ENCODE results near the gene CACNA1H. TPM values are rescaled to one million over a fixed set of nuclear protein-coding genes. Genes with fewer than 3 reads are reported as not detected.

The CACNA1H gene
- total RNA-seq, 1 experiment from 2014 or later = 31.1 TPM

GRCh38 chr16:1213796-1214372 lies 61.0 kb downstream of the CACNA1H start:
- TF ChIP-seq TCF7L2 (IDR thresholded peaks at IDR 0.05; ENCODE audit: low read depth, low read length) = no peak
- TF ChIP-seq CTCF (IDR thresholded peaks at IDR 0.05) = no peak
- no peak for TF ChIP-seq SIN3A (IDR thresholded peaks at IDR 0.05; ENCODE audit: borderline replicate concordance, insufficient read depth, low read depth, low read length)
- TF ChIP-seq POLR2AphosphoS5 (IDR thresholded peaks at IDR 0.05; ENCODE audit: low read depth, low read length) = no peak
- no peak overlapping the region for H3K27ac ChIP-seq (ENCODE audit: low read length)
- H3K4me1 ChIP-seq (ENCODE audit: control insufficient read depth, insufficient read depth, low read length) = no peaks in the 10 kb centered on the region
- in situ Hi-C loops (cut with HindIII; ENCODE audit: low pct_unique_long_range_greater_than_20kb, low sequenced_read_pairs) = no loop called here
- no peaks in the 10 kb centered on the region for H3K9me3 ChIP-seq (ENCODE audit: control insufficient read depth, insufficient read depth, low read depth, low read length)
- POLR2A ChIA-PET = no interaction called here
- CTCF ChIA-PET = no interaction called here
- no peak overlapping the region for H3K4me3 ChIP-seq (ENCODE audit: low read depth in 2 of 2, low read length in 2 of 2)
- ATAC-seq = no peak
- intact Hi-C loops (cut with micrococcal nuclease; ENCODE audit: unreplicated experiment) = no loop called here
- BruUV-seq (replicated peaks) = no TSS peak
- no peak for DNase-seq (ENCODE audit: low read depth, low spot score)
- no peaks in the 10 kb centered on the region; the same call in 1 of the 2 replicates for H3K36me3 ChIP-seq (ENCODE audit: control insufficient read depth, insufficient read depth, low read length)
- H3K27me3 ChIP-seq (ENCODE audit: control insufficient read depth, insufficient read depth, low read length) = no peaks in the 10 kb centered on the region

- Histone ChIP-seq H3K9me3 (ENCODE audit: control insufficient read depth, insufficient read depth, low read depth, low read length) (no peaks in the 10 kb centered on the region), H3K27ac (ENCODE audit: low read length) (no peak overlapping the region), H3K4me1 (ENCODE audit: control insufficient read depth, insufficient read depth, low read length) (no peaks in the 10 kb centered on the region), H3K4me3 (ENCODE audit: low read depth in 2 of 2, low read length in 2 of 2) (no peak overlapping the region), H3K36me3 (ENCODE audit: control insufficient read depth, insufficient read depth, low read length) (no peaks in the 10 kb centered on the region; the same call in 1 of the 2 replicates), H3K27me3 (ENCODE audit: control insufficient read depth, insufficient read depth, low read length) (no peaks in the 10 kb centered on the region)
- intact Hi-C loops (cut with micrococcal nuclease; ENCODE audit: unreplicated experiment) = no loop called here
- DNase-seq (ENCODE audit: low read depth, low spot score) (no peak), ATAC-seq (no peak)
- no TSS peak for BruUV-seq (replicated peaks)
- POLR2A ChIA-PET = interaction anchor here (0.5 kb wide), 1 partner anchor 94 kb away, joined by 9 read pairs; no protein-coding TSS in a partner anchor
- TF ChIP-seq SIN3A (IDR thresholded peaks at IDR 0.05; ENCODE audit: borderline replicate concordance, insufficient read depth, low read depth, low read length) (no peak), REST (IDR thresholded peaks at IDR 0.05; ENCODE audit: insufficient read depth in 1 of 2, low read depth in 2 of 2, low read length in 1 of 2) (no peak), TCF7L2 (IDR thresholded peaks at IDR 0.05; ENCODE audit: low read depth, low read length) (no peak), CTCF (IDR thresholded peaks at IDR 0.05) (no peak), POLR2AphosphoS5 (IDR thresholded peaks at IDR 0.05; ENCODE audit: low read depth, low read length) (no peak)
- CTCF ChIA-PET = no interaction called here
- in situ Hi-C loops (cut with HindIII; ENCODE audit: low pct_unique_long_range_greater_than_20kb, low sequenced_read_pairs) = no loop called here
These were observed 61.8 kb downstream of the CACNA1H start for GRCh38 chr16:1214719-1215118.
